Testis (tissue), 2 donors: ENCODE data around the gene ZDHHC24.

ENCODE experiments used
- CTCF ChIP-seq, 3 experiments: fragments of 450-650 bp in 2 of 3; fragments of 200-600 bp in 1 of 3; sonication (generic) in 1 of 3; IDR thresholded peaks; one replicate each; pipeline ENCODE4 v1.5.1; 2016 to 2019; ENCODE audit warnings: antibody characterized with exemption in 3 of 3, mild to moderate bottlenecking in 2 of 3, moderate library complexity in 1 of 3
- POLR2A ChIP-seq: fragments of 450-650 bp; IDR thresholded peaks from one replicate; pipeline ENCODE4 v1.6.1; 2017; ENCODE audit warnings: antibody characterized with exemption, mild to moderate bottlenecking, moderate library complexity

- TF ChIP-seq CTCF (IDR thresholded peaks at IDR 0.05) = no peak
- no peak for TF ChIP-seq POLR2A
Observed at GRCh38 chr11:66555416-66555815, 9.6 kb upstream of the ZDHHC24 start.
